ENCODE data around the gene DAPK1.

- TF ChIP-seq POLR2A (IDR thresholded peaks at IDR 0.05; ENCODE audit: low read length) (no peak), GATA1 (IDR thresholded peaks at IDR 0.05; ENCODE audit: low read depth, low read length) (no peak)
These were observed 173.1 kb downstream of the DAPK1 start for GRCh38 chr9:87670572-87671264.

All from erythroblast (primary cell).